Measurements from ENCODE around the gene PRG3.

The PRG3 gene

DNA sequence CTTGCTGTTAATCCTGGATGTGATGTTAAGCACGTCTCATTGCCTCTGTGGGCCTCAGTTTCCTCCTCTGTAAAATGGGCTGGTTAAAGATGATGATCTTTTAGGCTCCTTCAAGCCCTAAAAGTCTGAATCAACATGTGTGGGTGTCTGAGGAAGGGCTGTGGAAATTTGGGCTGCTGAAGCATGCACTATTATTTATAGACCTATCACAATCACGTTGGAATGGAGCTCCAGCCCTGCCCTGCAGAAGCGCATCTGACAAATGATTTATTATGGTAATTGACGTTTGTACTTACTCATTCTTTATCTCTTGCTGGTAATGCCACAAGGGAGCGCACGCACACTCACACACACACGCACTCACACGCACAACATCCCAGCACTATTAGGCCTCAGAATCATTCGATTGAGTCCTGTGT is 22.4 kb downstream of the PRG3 start:
- H3K79me2 ChIP-seq (ENCODE audit: insufficient read depth, low read depth), result no peaks in the 10 kb centered on the region
- H2AFZ ChIP-seq (ENCODE audit: low read depth), result no peak overlapping the region
- H3K9ac ChIP-seq, result no peak overlapping the region
- H3K4me3 ChIP-seq (IDR thresholded peaks at IDR 0.05; ENCODE audit: insufficient read depth, low read depth, low read length), result no peak overlapping the region
- no peaks in the 10 kb centered on the region for H3K27me3 ChIP-seq (ENCODE audit: insufficient read depth, low read depth)
- H3K4me1 ChIP-seq (ENCODE audit: low read depth, poor library complexity, severe bottlenecking), result no peaks in the 10 kb centered on the region
- H4K20me1 ChIP-seq (ENCODE audit: insufficient read depth), result no peaks in the 10 kb centered on the region
- no peak for TF ChIP-seq CTCF (conservative IDR thresholded peaks at IDR 0.05; ENCODE audit: low read depth, low read length)
- no peaks in the 10 kb centered on the region for H3K36me3 ChIP-seq (ENCODE audit: insufficient read depth)
- no peak overlapping the region for H3K27ac ChIP-seq
- H3K4me2 ChIP-seq, result no peak overlapping the region

- Histone ChIP-seq H3K36me3 (ENCODE audit: insufficient read depth) (no peaks in the 10 kb centered on the region), H4K20me1 (ENCODE audit: insufficient read depth) (no peaks in the 10 kb centered on the region), H3K4me1 (ENCODE audit: low read depth, poor library complexity, severe bottlenecking) (no peaks in the 10 kb centered on the region), H3K27ac (no peak overlapping the region), H3K4me2 (no peak overlapping the region), H3K9ac (no peak overlapping the region), H3K79me2 (ENCODE audit: insufficient read depth, low read depth) (no peaks in the 10 kb centered on the region), H3K27me3 (ENCODE audit: insufficient read depth, low read depth) (no peaks in the 10 kb centered on the region), H3K4me3 (IDR thresholded peaks at IDR 0.05; ENCODE audit: insufficient read depth, low read depth, low read length) (no peak overlapping the region), H2AFZ (ENCODE audit: low read depth) (no peak overlapping the region)
- TF ChIP-seq CTCF (conservative IDR thresholded peaks at IDR 0.05; ENCODE audit: low read depth, low read length), result no peak
Measured at GRCh38 chr11:57357856-57358255, 23.1 kb downstream of the PRG3 start.

DNA sequence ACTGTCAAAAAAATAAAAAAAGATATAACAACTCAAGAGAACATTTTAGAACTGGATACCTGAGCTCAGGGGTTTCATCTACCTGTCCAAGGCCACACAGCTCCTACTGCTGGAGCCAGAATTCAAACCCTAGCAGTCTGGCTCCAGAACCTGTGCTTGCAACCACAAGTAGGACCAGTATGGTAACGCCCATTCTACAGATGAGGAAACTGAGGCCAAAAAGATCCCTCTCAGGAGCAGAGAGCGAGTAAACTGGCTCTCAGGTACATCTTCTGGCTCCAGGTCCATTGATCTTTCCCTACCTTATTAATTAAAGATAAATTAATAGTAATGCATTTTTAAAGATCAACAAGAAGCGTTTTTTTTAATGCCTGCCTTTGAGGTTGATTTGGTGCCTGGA is 23.6 kb downstream of the PRG3 start:
- no peak overlapping the region for H3K9ac ChIP-seq
- H3K79me2 ChIP-seq (ENCODE audit: insufficient read depth, low read depth), result no peaks in the 10 kb centered on the region
- H3K4me1 ChIP-seq (ENCODE audit: low read depth, poor library complexity, severe bottlenecking), result no peaks in the 10 kb centered on the region
- no peaks in the 10 kb centered on the region for H3K36me3 ChIP-seq (ENCODE audit: insufficient read depth)
- H4K20me1 ChIP-seq (ENCODE audit: insufficient read depth), result no peaks in the 10 kb centered on the region
- no peak for TF ChIP-seq CTCF (conservative IDR thresholded peaks at IDR 0.05; ENCODE audit: low read depth, low read length)
- H3K27me3 ChIP-seq (ENCODE audit: insufficient read depth, low read depth), result no peaks in the 10 kb centered on the region
- H2AFZ ChIP-seq (ENCODE audit: low read depth), result no peak overlapping the region
- no peak overlapping the region for H3K4me2 ChIP-seq
- no peak overlapping the region for H3K27ac ChIP-seq
- no peak overlapping the region for H3K4me3 ChIP-seq (IDR thresholded peaks at IDR 0.05; ENCODE audit: insufficient read depth, low read depth, low read length)

DNA sequence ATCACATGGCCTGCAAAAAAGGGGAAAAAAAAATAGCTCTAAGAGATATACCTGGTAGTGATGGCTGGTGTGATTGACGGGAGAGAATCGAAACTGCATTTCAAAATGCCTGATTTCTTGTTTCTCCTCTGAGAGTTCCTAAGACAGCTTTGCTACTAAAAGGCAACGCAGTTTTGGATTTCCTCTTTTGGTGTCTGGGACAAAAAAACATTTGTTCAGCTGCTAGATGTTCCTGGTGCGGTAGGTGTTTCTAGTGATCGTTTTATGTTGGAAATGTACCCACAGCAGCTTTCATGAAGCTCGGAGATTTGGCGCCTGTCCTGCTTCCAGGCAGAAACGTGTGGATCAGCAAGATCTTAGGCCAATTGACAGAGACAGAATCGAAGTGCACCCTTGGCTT is 24.7 kb downstream of the PRG3 start:
- Histone ChIP-seq H3K4me1 (ENCODE audit: low read depth, poor library complexity, severe bottlenecking) (no peaks in the 10 kb centered on the region), H3K79me2 (ENCODE audit: insufficient read depth, low read depth) (no peaks in the 10 kb centered on the region), H3K27ac (no peak overlapping the region), H3K9ac (no peak overlapping the region), H3K27me3 (ENCODE audit: insufficient read depth, low read depth) (no peaks in the 10 kb centered on the region), H2AFZ (ENCODE audit: low read depth) (no peak overlapping the region), H3K4me2 (no peak overlapping the region), H3K36me3 (ENCODE audit: insufficient read depth) (no peaks in the 10 kb centered on the region), H4K20me1 (ENCODE audit: insufficient read depth) (no peaks in the 10 kb centered on the region), H3K4me3 (IDR thresholded peaks at IDR 0.05; ENCODE audit: insufficient read depth, low read depth, low read length) (no peak overlapping the region)
- no peak for TF ChIP-seq CTCF (conservative IDR thresholded peaks at IDR 0.05; ENCODE audit: low read depth, low read length)

GRCh38 chr11:57354699-57355098 is 26.3 kb downstream of the PRG3 start:
- H4K20me1 ChIP-seq (ENCODE audit: insufficient read depth), result no peaks in the 10 kb centered on the region
- no peaks in the 10 kb centered on the region for H3K79me2 ChIP-seq (ENCODE audit: insufficient read depth, low read depth)
- TF ChIP-seq CTCF (conservative IDR thresholded peaks at IDR 0.05; ENCODE audit: low read depth, low read length), result no peak
- H2AFZ ChIP-seq (ENCODE audit: low read depth), result no peak overlapping the region
- no peak overlapping the region for H3K27ac ChIP-seq
- H3K4me3 ChIP-seq (IDR thresholded peaks at IDR 0.05; ENCODE audit: insufficient read depth, low read depth, low read length), result no peak overlapping the region
- no peaks in the 10 kb centered on the region for H3K27me3 ChIP-seq (ENCODE audit: insufficient read depth, low read depth)
- H3K36me3 ChIP-seq (ENCODE audit: insufficient read depth), result no peaks in the 10 kb centered on the region
- H3K4me1 ChIP-seq (ENCODE audit: low read depth, poor library complexity, severe bottlenecking), result no peaks in the 10 kb centered on the region
- no peak overlapping the region for H3K4me2 ChIP-seq
- H3K9ac ChIP-seq, result no peak overlapping the region
